ENCODE measurements around the gene PSMC4.

The PSMC4 gene
- total RNA-seq: 79.7 to 221 reads per million in 2 experiments

DNA sequence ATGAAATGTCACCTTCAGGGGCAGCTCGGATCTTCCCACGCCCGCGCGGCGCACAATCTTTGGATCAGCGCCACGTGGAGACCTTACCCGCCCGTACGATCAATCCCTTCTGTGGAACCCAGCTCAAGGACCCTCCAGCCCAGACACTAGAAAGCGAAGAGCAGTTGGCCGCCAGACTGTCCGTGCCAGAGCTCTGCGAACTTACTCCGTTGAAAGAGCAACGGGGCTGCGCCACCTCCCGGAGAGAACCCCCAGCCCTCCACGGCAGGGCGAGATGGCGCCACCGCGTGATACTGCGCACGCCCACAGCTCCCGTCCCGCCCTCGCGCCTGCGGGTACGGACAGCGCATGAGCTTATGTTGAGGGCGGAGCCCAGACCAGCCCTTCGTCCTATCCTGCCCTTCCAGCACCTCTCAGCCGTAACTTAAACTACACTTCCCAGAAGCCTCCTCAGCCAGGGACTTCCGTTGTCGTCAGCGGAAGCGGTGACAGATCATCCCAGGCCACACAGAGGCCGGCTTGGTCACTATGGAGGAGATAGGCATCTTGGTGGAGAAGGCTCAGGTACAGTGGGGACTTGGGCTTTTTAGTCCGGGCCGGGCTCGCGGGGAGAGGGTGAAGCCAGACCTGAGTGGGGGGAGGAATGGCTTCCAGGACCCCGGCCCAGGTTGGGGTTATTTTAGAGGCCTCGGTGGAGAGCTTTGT, at the start of gene PSMC4:
Gene PSMC4 (plus strand): TSS at position 491 of the 705 bp plus-strand sequence. CDS start 38 bp downstream, at position 529.
- peak; percentile 97 for DNase-seq (ENCODE audit: low read depth)

GRCh38 chr19:39923862-39924261, 47.1 kb upstream of the PSMC4 start:
- no peak for DNase-seq (ENCODE audit: low read depth)

DNA sequence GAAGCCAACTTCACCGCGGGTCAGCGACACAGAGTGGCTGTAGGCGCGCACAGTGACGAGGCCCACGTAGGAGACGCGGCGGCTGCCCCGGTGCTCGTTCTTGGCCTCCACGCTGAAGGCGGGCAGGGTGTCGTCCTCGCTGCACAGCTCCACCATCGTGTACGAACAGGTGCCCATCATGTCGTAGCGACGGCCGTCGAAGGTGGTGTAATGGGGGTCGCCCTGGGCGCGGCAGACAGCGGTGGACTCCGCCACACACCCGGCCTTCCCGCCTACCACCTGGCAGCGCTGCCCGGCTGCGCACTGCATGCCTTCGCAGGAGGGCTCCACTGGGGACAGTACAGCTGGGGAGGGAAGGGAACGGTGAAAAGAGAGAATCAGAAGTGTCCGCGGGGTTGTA, 46.6 kb upstream of the PSMC4 start:
- DNase-seq (ENCODE audit: low read depth): no peak

- DNase-seq (ENCODE audit: low read depth): no peak
Measured at GRCh38 chr19:39924952-39925351, 46.0 kb upstream of the PSMC4 start.

DNA sequence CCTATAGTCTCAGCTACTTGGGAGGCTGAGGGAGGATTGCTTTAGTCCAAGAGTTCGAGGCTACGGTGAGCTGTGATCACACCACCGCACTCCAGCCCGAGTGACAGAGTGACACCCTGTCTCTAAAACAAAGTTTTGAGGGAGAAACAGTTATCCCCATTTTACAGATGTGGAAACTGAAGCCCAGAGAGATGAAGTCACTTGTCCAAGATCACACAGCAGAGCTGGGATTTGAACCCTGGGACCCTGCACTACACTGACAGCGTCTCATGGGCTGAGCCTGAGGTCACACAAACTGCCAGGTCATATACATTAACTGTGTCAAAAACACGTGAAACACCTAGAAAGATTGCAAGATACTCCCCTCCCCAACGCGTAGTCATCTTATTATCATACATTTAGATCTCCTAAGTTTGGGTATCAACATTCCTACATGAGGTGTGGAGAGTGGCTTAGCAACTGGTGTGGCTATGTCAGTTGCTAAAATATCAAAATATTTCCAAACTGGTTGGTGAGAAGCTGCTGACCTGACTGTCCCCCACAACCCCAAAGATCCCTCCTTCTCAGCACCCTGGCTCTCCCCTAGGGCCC, 44.7 kb upstream of the PSMC4 start:
- no peak for DNase-seq (ENCODE audit: low read depth)

- no peak for DNase-seq (ENCODE audit: low read depth)
Measured at GRCh38 chr19:39927076-39927475, 43.9 kb upstream of the PSMC4 start.

DNA sequence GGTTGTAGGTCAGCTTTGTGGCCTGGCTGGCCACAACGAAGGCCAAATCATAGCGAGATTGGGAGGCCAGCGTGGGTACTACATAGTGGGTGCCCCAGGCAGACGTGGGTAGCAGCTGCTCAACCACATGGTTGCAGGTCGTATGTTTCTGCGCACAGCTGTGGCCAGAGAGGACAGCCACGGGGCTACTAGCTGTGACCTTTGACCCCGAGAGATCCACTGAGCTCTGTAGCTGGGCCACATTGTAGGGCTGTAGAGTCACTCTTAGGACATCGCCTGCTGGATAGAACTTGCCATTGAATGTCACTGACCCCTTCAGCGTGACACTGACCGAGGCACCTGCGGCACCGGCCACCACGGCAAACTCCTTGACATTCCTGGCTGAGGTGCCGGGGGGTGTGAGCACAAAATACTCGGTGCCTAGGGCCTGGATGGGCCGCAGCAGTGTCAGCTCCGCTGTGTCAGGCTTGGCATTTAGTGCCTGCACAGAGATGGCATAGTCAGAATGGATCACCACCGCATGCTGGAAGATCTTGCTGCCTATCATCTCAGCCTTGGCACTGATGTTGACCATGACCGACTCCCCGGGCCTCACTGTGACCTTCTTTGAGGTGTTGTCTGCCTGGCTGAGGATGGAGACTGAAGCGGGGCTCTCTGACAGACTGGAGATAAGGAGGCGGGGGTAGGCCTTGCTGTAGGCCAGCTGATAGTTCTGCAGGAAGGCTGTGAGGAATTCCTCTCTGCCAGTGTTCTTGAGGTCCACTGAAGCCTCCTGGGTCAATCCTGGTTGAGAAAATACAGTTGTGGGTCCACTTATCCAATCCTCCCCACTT, 43.2 kb upstream of the PSMC4 start:
- no peak for DNase-seq (ENCODE audit: low read depth)

- no peak for DNase-seq (ENCODE audit: low read depth)
Measured at GRCh38 chr19:39928357-39928725, 42.6 kb upstream of the PSMC4 start.

- no peak for DNase-seq (ENCODE audit: low read depth)
Measured at GRCh38 chr19:39929750-39930149, 41.2 kb upstream of the PSMC4 start.

DNA sequence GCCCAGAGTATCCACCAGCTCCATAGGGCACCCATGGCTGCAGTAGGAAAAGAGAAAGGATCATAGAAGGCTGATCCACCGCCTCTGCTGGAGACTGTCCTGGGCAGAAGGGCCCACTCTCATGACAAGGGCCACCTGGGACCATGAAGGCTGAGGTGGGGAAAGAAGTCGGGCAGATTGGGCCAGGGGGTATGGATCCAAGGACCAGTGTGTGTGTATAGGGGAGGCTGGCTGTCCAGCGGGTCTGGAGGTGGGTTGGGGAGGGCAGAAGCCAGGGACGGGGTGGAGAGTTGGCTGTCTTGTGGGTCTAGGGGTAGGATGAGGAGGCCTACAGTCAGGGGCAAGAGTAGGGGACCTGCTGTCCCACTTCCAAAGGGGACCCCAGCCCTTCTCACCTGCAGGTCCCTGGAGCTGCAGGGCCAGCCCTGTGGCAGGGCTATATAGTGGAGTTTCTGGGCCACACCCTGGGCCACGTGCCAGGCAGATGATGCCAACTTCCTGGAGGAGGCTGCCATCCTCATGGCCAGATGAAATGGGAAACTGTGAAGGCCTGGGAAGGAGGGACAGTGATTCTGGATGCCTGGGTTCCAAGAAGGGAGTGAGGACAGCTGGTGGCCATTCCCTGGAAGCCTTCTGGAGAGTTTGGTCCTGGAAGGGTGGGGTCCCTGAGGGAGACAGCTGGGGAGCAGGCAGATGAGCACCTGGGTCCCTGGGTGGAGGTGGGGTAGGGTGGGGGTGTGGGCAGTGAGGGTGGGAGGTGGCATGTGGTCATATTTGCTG, 36.2 kb upstream of the PSMC4 start, which contains the start of gene FCGBP:
Gene FCGBP (minus strand): TSS at position 51 of the 780 bp plus-strand sequence.
- no peak for DNase-seq (ENCODE audit: low read depth)

DNA sequence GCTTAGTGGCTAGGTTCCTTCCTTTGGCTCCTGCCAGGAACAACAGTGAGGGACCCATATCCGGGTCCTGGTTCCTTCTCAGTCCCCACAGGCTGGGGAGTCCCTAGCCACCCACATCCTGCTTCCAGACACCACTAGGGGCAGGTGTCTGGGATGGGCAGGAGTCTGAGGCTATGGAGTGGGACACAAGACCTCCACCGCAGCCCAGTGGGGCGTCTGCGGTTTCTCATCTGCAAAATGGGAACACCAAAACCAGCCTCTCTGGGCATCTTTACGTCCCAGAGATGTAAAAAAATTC, 35.7 kb upstream of the PSMC4 start:
- DNase-seq (ENCODE audit: low read depth): no peak

DNA sequence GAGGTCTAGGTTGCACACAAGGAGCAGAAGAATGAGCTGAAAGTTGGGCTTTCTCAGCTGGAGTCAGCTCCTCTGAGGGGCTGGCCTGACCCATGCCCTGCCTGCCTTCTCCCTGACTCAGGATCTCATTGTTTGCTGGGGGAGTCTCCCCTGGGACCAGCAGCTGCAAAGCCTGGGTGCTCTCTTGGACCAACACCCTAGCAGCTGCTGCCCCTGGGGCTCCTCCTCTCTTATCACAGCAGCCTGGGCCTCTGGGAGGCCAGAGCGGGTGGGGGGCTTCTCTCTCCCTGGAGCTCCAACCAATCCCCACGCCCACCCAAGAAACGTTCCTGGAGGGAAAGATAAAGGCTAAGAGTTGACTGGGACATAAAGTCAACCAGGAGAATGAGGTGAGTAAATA, 34.9 kb upstream of the PSMC4 start:
- no peak for DNase-seq (ENCODE audit: low read depth)

DNA sequence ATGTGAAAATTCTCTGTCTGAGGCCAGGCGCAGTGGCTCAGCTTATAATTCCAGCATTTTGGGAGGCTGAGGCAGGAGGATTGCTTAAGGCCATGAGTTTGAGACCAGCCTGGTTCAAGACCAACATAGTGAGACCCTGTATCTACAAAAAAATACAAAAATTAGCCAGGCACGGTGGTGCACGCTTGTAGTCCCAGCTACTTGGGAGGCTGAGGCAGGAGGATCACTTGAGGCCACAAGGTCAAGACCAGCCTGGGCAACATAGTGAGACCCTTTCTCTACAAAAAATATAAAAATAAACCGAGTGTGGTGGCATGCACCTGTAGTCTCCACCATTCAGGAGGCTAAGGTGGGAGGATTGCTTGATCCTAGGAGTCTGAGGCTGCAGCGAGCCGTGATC, 34.3 kb upstream of the PSMC4 start:
- DNase-seq (ENCODE audit: low read depth): no peak

DNA sequence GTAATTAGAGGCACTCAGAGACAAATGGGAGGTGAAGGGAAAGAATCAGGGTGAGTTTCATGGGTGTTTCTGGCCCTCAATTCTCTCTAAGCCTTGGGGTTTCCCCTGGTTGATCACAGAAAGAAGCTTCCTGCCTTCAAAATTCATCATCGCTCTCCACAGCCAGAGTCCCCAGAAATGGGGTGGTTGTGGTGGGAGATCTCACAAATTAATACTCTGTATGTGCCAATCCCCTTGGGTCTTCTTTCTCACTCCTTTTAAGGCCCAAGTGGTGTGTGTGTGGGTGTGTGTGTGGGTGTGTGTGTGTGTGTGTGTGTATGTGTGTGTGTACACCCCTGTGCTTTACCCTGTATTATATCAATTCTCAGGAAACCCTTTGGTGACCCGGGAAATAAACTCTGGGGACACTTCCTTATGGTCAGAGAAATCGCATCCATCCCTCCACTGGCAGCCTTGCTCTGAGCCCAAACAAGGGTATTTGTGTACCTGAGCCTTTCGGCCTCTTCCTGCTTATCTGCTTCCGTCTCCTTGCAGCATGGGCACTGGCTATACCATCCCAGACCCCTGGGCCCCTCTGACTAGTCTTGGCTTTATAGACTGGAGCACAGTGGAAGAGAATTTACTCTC, 33.8 kb upstream of the PSMC4 start:
- DNase-seq (ENCODE audit: low read depth): no peak

DNA sequence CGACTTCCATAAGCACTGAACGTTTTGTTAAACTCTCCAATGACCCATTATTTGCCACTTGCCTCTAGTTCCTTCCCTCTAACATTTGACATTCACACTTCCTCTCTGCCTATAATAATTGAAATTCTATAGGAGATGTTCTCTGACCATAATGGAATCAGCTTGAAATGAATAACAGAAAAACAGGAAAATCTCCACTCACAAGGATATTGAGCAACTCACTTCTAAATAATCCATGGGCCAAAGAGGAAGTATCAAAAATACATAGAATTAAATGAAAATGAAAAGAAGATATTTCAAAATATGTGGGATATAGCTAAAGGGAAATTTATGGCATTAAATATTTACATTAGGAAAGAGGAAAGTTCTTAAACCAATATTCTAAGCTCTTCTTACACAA, 33.2 kb upstream of the PSMC4 start:
- no peak for DNase-seq (ENCODE audit: low read depth)

- DNase-seq (ENCODE audit: low read depth): no peak
Measured at GRCh38 chr19:39939556-39939955, 31.4 kb upstream of the PSMC4 start.

- DNase-seq (ENCODE audit: low read depth): no peak
Measured at GRCh38 chr19:39940221-39940833, 30.6 kb upstream of the PSMC4 start.

GRCh38 chr19:39941151-39941550, 29.8 kb upstream of the PSMC4 start:
- DNase-seq (ENCODE audit: low read depth): no peak

DNA sequence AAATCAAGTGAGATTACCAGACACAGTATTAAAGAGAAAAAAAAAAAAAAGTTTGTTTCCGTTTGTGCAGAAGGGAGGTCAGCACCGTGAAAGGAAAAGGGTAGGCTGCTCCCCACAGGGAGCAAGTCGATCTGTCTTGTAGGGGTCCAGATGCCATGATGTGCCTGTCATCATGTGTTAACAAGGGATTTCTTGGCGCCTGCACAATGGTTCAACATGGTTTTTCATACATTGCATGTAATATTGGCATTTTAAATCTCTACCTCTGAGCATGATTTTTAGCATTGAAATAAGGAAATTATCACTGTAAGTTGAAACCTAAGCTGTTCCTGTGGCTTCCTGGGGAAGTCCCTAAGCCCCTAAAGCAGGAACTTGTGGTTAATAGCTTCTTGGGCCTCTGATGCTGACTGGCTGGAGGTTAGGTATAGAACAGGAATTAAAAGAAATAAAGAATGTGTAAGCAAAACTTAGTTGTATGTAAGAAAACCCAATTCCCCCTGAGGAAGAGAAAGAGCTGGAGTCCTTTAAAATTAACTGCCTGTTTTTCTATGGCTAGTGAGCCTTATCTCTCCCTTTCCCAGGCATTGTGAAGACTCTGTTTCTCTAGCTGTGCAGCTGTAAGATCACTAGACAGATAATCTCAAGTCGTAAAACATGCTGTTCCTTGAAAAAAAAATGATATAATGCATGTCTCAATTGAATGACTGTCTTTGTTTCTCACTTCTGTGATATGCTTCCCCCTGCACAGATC, 29.2 kb upstream of the PSMC4 start:
- DNase-seq (ENCODE audit: low read depth): peak; percentile 54

DNA sequence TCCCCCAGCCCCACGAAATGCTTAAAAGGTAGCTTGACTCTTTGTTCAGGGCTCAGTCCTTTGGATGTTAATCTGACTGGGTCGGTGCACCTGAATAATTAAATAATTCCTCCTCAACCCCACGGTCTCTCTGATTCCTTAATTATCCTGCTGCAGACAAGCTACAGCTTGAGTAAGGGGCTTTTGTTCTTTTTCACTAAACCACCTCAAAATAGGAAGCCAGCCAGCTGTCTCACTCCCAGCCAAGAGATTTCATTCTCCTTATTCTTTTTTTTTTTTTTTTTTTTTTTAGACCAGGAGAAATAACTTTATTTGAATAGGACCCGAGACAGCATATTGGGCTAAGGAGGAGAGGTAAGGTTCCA, 28.6 kb upstream of the PSMC4 start:
- DNase-seq (ENCODE audit: low read depth): no peak

DNA sequence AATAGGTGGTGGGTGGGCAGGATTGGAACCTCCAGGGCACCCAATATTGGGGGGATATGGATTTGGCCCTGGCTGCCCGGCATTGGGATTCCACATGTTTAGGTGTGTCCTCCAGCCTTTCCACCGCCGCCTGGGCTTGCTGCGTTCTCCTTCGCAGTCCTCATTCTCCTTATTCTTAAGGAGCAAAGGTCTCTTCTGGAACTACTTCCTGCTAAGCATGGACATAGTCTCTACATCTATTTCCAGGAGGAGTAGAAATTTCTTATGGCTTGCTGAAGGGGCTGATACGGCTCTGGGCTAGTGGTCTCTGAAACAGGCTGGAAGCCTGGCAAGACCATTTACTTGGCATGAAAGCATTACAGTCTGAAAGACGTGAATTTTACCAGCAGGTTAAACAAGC, 27.4 kb upstream of the PSMC4 start:
- DNase-seq (ENCODE audit: low read depth): no peak
